HCT116 (cell line): ENCODE data around the gene YARS2. TPM values are rescaled to one million over a fixed set of nuclear protein-coding genes. Genes with fewer than 3 reads are reported as not detected.

Source experiments
- ATAC-seq: fragments of 200-7000 bp; cut with Tn5 transposase; 2 replicates; pipeline ENCODE4 v1.9.1; 2020; ENCODE audit warnings: mild to moderate bottlenecking, moderate library complexity
- BruUV-seq: library from RNA; stranded (reverse); fragments of 400-500 nt; replicated peaks from 2 replicates; lab custom pipeline; 2021; lab: Mats Ljungman, UMichigan
- CTCF ChIA-PET: fragments of 300-600 bp; sonication (Branson Sonifier 250); formaldehyde crosslinking; loops from one replicate; lab custom pipeline; 2021; ENCODE audit warnings: antibody characterized with exemption; lab: Charles Lee
- POLR2A ChIA-PET: fragments of 300-600, 350-600 bp; sonication (Branson Sonifier 250); formaldehyde crosslinking; loops from one replicate; lab custom pipeline; 2021; ENCODE audit warnings: antibody characterized with exemption; lab: Charles Lee
- RAD21 ChIA-PET, 2 experiments: fragments of 300-600 bp; sonication (Branson Sonifier 250); formaldehyde crosslinking; loops; one replicate each; lab custom pipeline; 2023; ENCODE audit warnings: low total read pairs in 2 of 2; ENCODE audit not compliant: uncharacterized antibody in 2 of 2, unreplicated experiment in 2 of 2, low non-redundant PET in 1 of 2; lab: Charles Lee
- DNase-seq: peaks from one replicate; pipeline ENCODE4 v3.0.0-alpha.2; 2010; ENCODE audit warnings: low read depth, low spot score
- H2AFZ ChIP-seq: fragments of 200-600 bp; shearing (Covaris generic), sonication (generic); 2 replicates; pipeline ENCODE4 v1.6.1; 2017; ENCODE audit warnings: low read depth, mixed run types, mixed read lengths, antibody characterized with exemption, low read length; ENCODE audit not compliant: poor library complexity, severe bottlenecking
- H3K27ac ChIP-seq: 2 replicates; pipeline ENCODE4 v1.5.1; 2012; ENCODE audit warnings: low read depth, low read length
- H3K27me3 ChIP-seq: fragments of 200-600 bp; sonication (generic); 2 replicates; pipeline ENCODE4 v1.6.1; 2016; ENCODE audit warnings: mixed run types, low read length, mixed read lengths; ENCODE audit not compliant: insufficient read depth
- H3K36me3 ChIP-seq, 2 experiments: fragments of 200-500 bp in 1 of 2; fragments of 200-600 bp in 1 of 2; sonication (Bioruptor generic) in 1 of 2; sonication (generic) in 1 of 2; 2 replicates each; pipeline versions ENCODE4 v1.5.1 to v1.6.1; 2014 to 2016; ENCODE audit warnings: low read length in 2 of 2, inconsistent platforms in 1 of 2, mixed read lengths in 1 of 2, mixed run types in 1 of 2; ENCODE audit not compliant: insufficient read depth in 2 of 2, control insufficient read depth in 1 of 2
- H3K4me1 ChIP-seq, 2 experiments: fragments of 200-600 bp in 1 of 2; sonication (generic) in 1 of 2; 2 replicates each; pipeline versions ENCODE4 v1.5.1 to v1.6.1; 2012 to 2017; ENCODE audit warnings: low read length in 2 of 2, inconsistent platforms in 1 of 2, mild to moderate bottlenecking in 1 of 2, mixed read lengths in 1 of 2, mixed run types in 1 of 2, moderate library complexity in 1 of 2; ENCODE audit not compliant: insufficient read depth in 2 of 2, control insufficient read depth in 1 of 2
- H3K4me2 ChIP-seq: fragments of 200-600 bp; sonication (generic); 2 replicates; pipeline ENCODE4 v1.6.1; 2017; ENCODE audit warnings: mixed run types, low read length, mixed read lengths
- H3K4me3 ChIP-seq, 2 experiments: fragments of 200-600 bp in 1 of 2; sonication (generic) in 1 of 2; replicated peaks in 1 of 2; 2 replicates each; pipeline ENCODE4 v1.5.1; 2011 to 2016; ENCODE audit warnings: low read length in 2 of 2, control low read depth in 1 of 2, low read depth in 1 of 2, mild to moderate bottlenecking in 1 of 2, mixed read lengths in 1 of 2, mixed run types in 1 of 2
- H3K79me2 ChIP-seq: fragments of 200-600 bp; sonication (generic); 2 replicates; pipeline ENCODE4 v1.6.1; 2017; ENCODE audit warnings: mild to moderate bottlenecking, mixed run types, low read length, moderate library complexity, mixed read lengths; ENCODE audit not compliant: insufficient read depth
- H3K9ac ChIP-seq: fragments of 200-600 bp; sonication (generic); 2 replicates; pipeline ENCODE4 v1.6.1; 2016; ENCODE audit warnings: low read length, mixed read lengths
- H3K9me2 ChIP-seq: fragments of 200-600 bp; sonication (generic), shearing (Covaris generic); 2 replicates; pipeline ENCODE4 v1.6.1; 2017; ENCODE audit warnings: mixed run types, mild to moderate bottlenecking, moderate library complexity; ENCODE audit not compliant: insufficient read depth
- H3K9me3 ChIP-seq, 2 experiments: fragments of 200-500 bp in 1 of 2; fragments of 200-600 bp in 1 of 2; sonication (Bioruptor generic) in 1 of 2; sonication (generic) in 1 of 2; 2 replicates each; pipeline ENCODE4 v1.6.1; 2014 to 2017; ENCODE audit warnings: low read length in 2 of 2, mixed read lengths in 2 of 2, inconsistent platforms in 1 of 2, low read depth in 1 of 2, mild to moderate bottlenecking in 1 of 2, mixed run types in 1 of 2, moderate library complexity in 1 of 2; ENCODE audit not compliant: control insufficient read depth in 1 of 2, insufficient read depth in 1 of 2
- H4K20me1 ChIP-seq: fragments of 200-600 bp; sonication (generic), shearing (Covaris generic); 2 replicates; pipeline ENCODE4 v1.6.1; 2017; ENCODE audit warnings: mixed run types, mild to moderate bottlenecking, moderate library complexity; ENCODE audit not compliant: insufficient read depth
- CBX3 ChIP-seq: IDR thresholded peaks from 2 replicates; pipeline ENCODE4 v1.6.1; 2012; ENCODE audit warnings: low read depth
- CTCF ChIP-seq, 3 experiments: fragments of 200-600 bp in 1 of 3; sonication (generic) in 1 of 3; IDR thresholded peaks in 2 of 3; conservative IDR thresholded peaks in 1 of 3; 2 replicates each; pipeline ENCODE4 v1.5.1; 2012 to 2017; ENCODE audit warnings: low read depth in 2 of 3, low read length in 2 of 3, antibody characterized with exemption in 1 of 3, borderline replicate concordance in 1 of 3, control low read depth in 1 of 3, mild to moderate bottlenecking in 1 of 3, mixed read lengths in 1 of 3, mixed run types in 1 of 3, moderate library complexity in 1 of 3; ENCODE audit not compliant: insufficient read depth in 1 of 3
- EGR1 ChIP-seq: IDR thresholded peaks from 2 replicates; pipeline ENCODE4 v1.6.1; 2012; ENCODE audit warnings: low read depth
- ELF1 ChIP-seq: IDR thresholded peaks from 2 replicates; pipeline ENCODE4 v1.6.1; 2012; ENCODE audit warnings: low read depth, borderline replicate concordance
- EZH2 ChIP-seq: fragments of 200-600 bp; sonication (generic); IDR thresholded peaks from 2 replicates; pipeline ENCODE4 v1.6.1; 2017; ENCODE audit warnings: antibody characterized with exemption, mixed run types
- EZH2phosphoT487 ChIP-seq: fragments of 200-600 bp; IDR thresholded peaks from 2 replicates; pipeline ENCODE4 v1.6.1; 2018; ENCODE audit warnings: antibody characterized with exemption, borderline replicate concordance
- JUND ChIP-seq: IDR thresholded peaks from 2 replicates; pipeline ENCODE4 v1.6.1; 2012
- POLR2A ChIP-seq: IDR thresholded peaks from 2 replicates; pipeline ENCODE4 v1.7.0; 2011; ENCODE audit warnings: borderline replicate concordance; ENCODE audit not compliant: insufficient read depth, insufficient read length; ENCODE audit errors: extremely low read depth
- POLR2AphosphoS5 ChIP-seq: IDR thresholded peaks from 2 replicates; pipeline ENCODE4 v1.6.1; 2011; ENCODE audit warnings: mild to moderate bottlenecking, low read depth, low read length, moderate library complexity
- RAD21 ChIP-seq: IDR thresholded peaks from 2 replicates; pipeline ENCODE4 v1.6.1; 2012; ENCODE audit warnings: low read depth, mild to moderate bottlenecking
- REST ChIP-seq: IDR thresholded peaks from 2 replicates; pipeline ENCODE4 v1.6.1; 2012; ENCODE audit warnings: low read depth
- SP1 ChIP-seq: IDR thresholded peaks from 2 replicates; pipeline ENCODE4 v1.6.1; 2012; ENCODE audit warnings: low read depth
- SRF ChIP-seq: IDR thresholded peaks from 2 replicates; pipeline ENCODE4 v1.6.1; 2012; ENCODE audit warnings: low read depth
- TCF7L2 ChIP-seq: IDR thresholded peaks from 2 replicates; pipeline ENCODE4 v1.7.0; 2011; ENCODE audit warnings: borderline replicate concordance, inconsistent platforms; ENCODE audit not compliant: insufficient read depth, insufficient read length; ENCODE audit errors: extremely low read depth
- ZFX ChIP-seq: fragments of 450-650 bp; IDR thresholded peaks from 2 replicates; pipeline ENCODE4 v1.6.1; 2017
- ZNF274 ChIP-seq: fragments of 200-500 bp; sonication (Bioruptor generic); IDR thresholded peaks from 2 replicates; pipeline ENCODE4 v1.6.1; 2014; ENCODE audit warnings: mild to moderate bottlenecking, low read depth, low read length, inconsistent platforms
- intact Hi-C: fragments of 100-400 bp; cut with micrococcal nuclease; formaldehyde crosslinking; loops from 2 replicates; pipeline ENCODE4 v1.10.0; 2022
- total RNA-seq: library from RNA; stranded (reverse); gene quantifications from one replicate; pipeline ENCODE4 v1.2.1, GENCODE V29; 2021; ENCODE audit not compliant: unreplicated experiment

YARS2 gene
- total RNA-seq, 1 experiment from 2014 or later: 26.7 TPM

DNA sequence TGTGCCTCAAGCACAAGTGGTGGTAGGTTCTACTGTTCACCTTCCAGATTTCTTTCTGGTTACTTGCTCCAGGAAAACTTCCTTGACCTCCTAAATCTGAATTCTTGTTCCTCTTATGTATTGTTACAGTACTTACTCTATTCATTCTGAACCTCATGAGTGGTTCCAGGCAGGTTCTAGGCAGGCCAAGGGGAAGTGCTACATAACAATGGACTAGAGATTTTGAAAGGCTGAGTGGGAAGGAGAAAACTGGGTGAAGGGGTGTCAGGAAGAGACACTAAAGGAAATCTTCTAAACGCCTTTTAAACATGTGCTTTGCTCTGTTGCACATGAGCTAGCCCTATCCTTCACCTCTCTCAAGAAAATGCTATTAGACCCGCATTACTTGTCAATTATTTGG is 1.6 kb downstream of the YARS2 start:
- Histone ChIP-seq H3K27me3 (no peaks in the 10 kb centered on the region), H4K20me1 (no peaks in the 10 kb centered on the region), H3K36me3 (peaks cover 13 to 26% of the 10 kb centered on the region in 2 experiments), H3K4me2 (peak overlapping the region; percentile 86), H3K4me1 (peaks cover 6 to 15% of the 10 kb centered on the region in 2 experiments; a peak in 2 of 4 replicates), H3K27ac (no peak overlapping the region), H2AFZ (no peak overlapping the region), H3K9me3 (no peaks in the 10 kb centered on the region), H3K79me2 (peaks cover 42% of the 10 kb centered on the region), H3K4me3 (peak overlapping the region; percentile 98 to 99), H3K9me2 (no peaks in the 10 kb centered on the region), H3K9ac (peak overlapping the region; percentile 98)
- intact Hi-C loops: loop anchor here (2.0 kb wide), 1 partner anchor 1101 kb away; no protein-coding TSS in a partner anchor
- no TSS peak for BruUV-seq
- no peak for TF ChIP-seq SRF
- no peak for TF ChIP-seq ELF1
- TF ChIP-seq POLR2AphosphoS5: no peak
- no peak for TF ChIP-seq POLR2A
- no peak for TF ChIP-seq CTCF (IDR thresholded peaks at IDR 0.05 in 2 of 3, conservative IDR thresholded peaks at IDR 0.05 in 1 of 3; ENCODE audit: borderline replicate concordance in 1 of 3, insufficient read depth in 1 of 3, low read depth in 2 of 3, low read length in 2 of 3)
- no peak for TF ChIP-seq TCF7L2
- no peak for TF ChIP-seq RAD21
- no peak for TF ChIP-seq EZH2
- no peak for TF ChIP-seq JUND
- TF ChIP-seq CBX3: no peak
- no peak for TF ChIP-seq EZH2phosphoT487
- TF ChIP-seq ZNF274: no peak
- TF ChIP-seq EGR1: no peak
- no peak for TF ChIP-seq ZFX
- no peak for TF ChIP-seq REST
- no peak for TF ChIP-seq SP1
- ChIA-PET POLR2A (interaction anchor here (1.1 kb wide), 1 partner anchor 354 kb away, joined by 4 read pairs; no protein-coding TSS in a partner anchor), CTCF (interaction anchor here (1.0 to 2.6 kb wide), 7 partner anchors 12 to 1268 kb away, joined by 3 to 44 read pairs (median 11); partner anchors contain the start of genes ALG10 and PKP2), RAD21 (no interaction called here)
- ATAC-seq (no peak), DNase-seq (no peak)
